ENCODE measurements around the gene SND1.

- TF ChIP-seq CTCF (IDR thresholded peaks at IDR 0.05) = no peak
- TF ChIP-seq POLR2A (IDR thresholded peaks at IDR 0.05) = no peak
Observed at GRCh38 chr7:127908430-127909258, 256.6 kb downstream of the SND1 start.
